Ishikawa (cell line): ENCODE data around the gene ZNF774.

Experiments
- EP300 ChIP-seq: IDR thresholded peaks from 2 replicates; pipeline ENCODE4 v1.6.1; 2012; ENCODE audit warnings: borderline replicate concordance
- MAX ChIP-seq: IDR thresholded peaks from 2 replicates; pipeline ENCODE4 v1.6.1; 2012
- RAD21 ChIP-seq: IDR thresholded peaks from 2 replicates; pipeline ENCODE4 v1.6.1; 2012; ENCODE audit warnings: low read depth
- YY1 ChIP-seq: IDR thresholded peaks from 2 replicates; pipeline ENCODE4 v1.6.1; 2012; ENCODE audit warnings: low read depth
- TF ChIP-seq, protein P1 (sequence below): IDR thresholded peaks from 2 replicates; pipeline ENCODE4 v1.6.1; 2012; ENCODE audit warnings: low read depth, mild to moderate bottlenecking
- TF ChIP-seq, protein P2 (sequence below): IDR thresholded peaks from 2 replicates; pipeline ENCODE4 v1.6.1; 2012

- TF ChIP-seq YY1 (no peak), RAD21 (no peak), EP300 (no peak), MAX (no peak)
- TF ChIP-seq, protein P1, sequence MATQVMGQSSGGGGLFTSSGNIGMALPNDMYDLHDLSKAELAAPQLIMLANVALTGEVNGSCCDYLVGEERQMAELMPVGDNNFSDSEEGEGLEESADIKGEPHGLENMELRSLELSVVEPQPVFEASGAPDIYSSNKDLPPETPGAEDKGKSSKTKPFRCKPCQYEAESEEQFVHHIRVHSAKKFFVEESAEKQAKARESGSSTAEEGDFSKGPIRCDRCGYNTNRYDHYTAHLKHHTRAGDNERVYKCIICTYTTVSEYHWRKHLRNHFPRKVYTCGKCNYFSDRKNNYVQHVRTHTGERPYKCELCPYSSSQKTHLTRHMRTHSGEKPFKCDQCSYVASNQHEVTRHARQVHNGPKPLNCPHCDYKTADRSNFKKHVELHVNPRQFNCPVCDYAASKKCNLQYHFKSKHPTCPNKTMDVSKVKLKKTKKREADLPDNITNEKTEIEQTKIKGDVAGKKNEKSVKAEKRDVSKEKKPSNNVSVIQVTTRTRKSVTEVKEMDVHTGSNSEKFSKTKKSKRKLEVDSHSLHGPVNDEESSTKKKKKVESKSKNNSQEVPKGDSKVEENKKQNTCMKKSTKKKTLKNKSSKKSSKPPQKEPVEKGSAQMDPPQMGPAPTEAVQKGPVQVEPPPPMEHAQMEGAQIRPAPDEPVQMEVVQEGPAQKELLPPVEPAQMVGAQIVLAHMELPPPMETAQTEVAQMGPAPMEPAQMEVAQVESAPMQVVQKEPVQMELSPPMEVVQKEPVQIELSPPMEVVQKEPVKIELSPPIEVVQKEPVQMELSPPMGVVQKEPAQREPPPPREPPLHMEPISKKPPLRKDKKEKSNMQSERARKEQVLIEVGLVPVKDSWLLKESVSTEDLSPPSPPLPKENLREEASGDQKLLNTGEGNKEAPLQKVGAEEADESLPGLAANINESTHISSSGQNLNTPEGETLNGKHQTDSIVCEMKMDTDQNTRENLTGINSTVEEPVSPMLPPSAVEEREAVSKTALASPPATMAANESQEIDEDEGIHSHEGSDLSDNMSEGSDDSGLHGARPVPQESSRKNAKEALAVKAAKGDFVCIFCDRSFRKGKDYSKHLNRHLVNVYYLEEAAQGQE = no peak
- TF ChIP-seq, protein P2, sequence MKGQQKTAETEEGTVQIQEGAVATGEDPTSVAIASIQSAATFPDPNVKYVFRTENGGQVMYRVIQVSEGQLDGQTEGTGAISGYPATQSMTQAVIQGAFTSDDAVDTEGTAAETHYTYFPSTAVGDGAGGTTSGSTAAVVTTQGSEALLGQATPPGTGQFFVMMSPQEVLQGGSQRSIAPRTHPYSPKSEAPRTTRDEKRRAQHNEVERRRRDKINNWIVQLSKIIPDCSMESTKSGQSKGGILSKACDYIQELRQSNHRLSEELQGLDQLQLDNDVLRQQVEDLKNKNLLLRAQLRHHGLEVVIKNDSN = no peak
These were observed 44.4 kb upstream of the ZNF774 start for GRCh38 chr15:90307661-90308060.
